ENCODE measurements around the gene PGF. TPM values are rescaled to one million over a fixed set of nuclear protein-coding genes. Genes with fewer than 3 reads are reported as not detected.

Gene PGF
- total and polyA plus RNA-seq, 2 of the 13 experiments (the other 11 are each of a cell fraction or from before 2014, with no cell fraction given) = 10.7 to 27.5 TPM

- TF ChIP-seq HOMEZ (CRISPR knock-in tag; IDR thresholded peaks at IDR 0.05; ENCODE audit: low read depth) (no peak), RCOR2 (CRISPR knock-in tag; IDR thresholded peaks at IDR 0.05) (no peak), HOXD1 (CRISPR knock-in tag; IDR thresholded peaks at IDR 0.05) (no peak), ZNF274 (CRISPR knock-in tag; IDR thresholded peaks at IDR 0.05) (no peak), ZFP91 (CRISPR knock-in tag; IDR thresholded peaks at IDR 0.05; ENCODE audit: borderline replicate concordance) (peak; percentile 7; the same call in 1 of the 2 replicates), PITX1 (CRISPR knock-in tag; IDR thresholded peaks at IDR 0.05) (no peak), CBX5 (CRISPR knock-in tag; IDR thresholded peaks at IDR 0.05; ENCODE audit: borderline replicate concordance) (no peak), TFAP4 (IDR thresholded peaks at IDR 0.05; ENCODE audit: borderline replicate concordance, low read depth) (no peak), ZSCAN21 (CRISPR knock-in tag; IDR thresholded peaks at IDR 0.05; ENCODE audit: borderline replicate concordance) (no peak), ZNF501 (CRISPR knock-in tag; IDR thresholded peaks at IDR 0.05) (0 out of 2 replicates have a peak, but pooled peaks have one; percentile 1), NFIB (CRISPR knock-in tag; IDR thresholded peaks at IDR 0.05; ENCODE audit: borderline replicate concordance) (0 out of 2 replicates have a peak, but pooled peaks have one; percentile 50), NBN (conservative IDR thresholded peaks at IDR 0.05) (no peak), AGO1 (IDR thresholded peaks at IDR 0.05; ENCODE audit: low read depth, low read length, poor library complexity, severe bottlenecking) (no peak), SMAD3 (CRISPR knock-in tag; IDR thresholded peaks at IDR 0.05) (no peak), MTF2 (CRISPR knock-in tag; IDR thresholded peaks at IDR 0.05; ENCODE audit: borderline replicate concordance) (no peak), ZNF605 (CRISPR knock-in tag; IDR thresholded peaks at IDR 0.05) (peak; percentile 62; the same call in 1 of the 2 replicates), ZBTB4 (CRISPR knock-in tag; IDR thresholded peaks at IDR 0.05; ENCODE audit: borderline replicate concordance) (no peak), RAD21 (CRISPR knock-in tag; IDR thresholded peaks at IDR 0.05) (no peak), ATF6 (CRISPR knock-in tag; conservative IDR thresholded peaks at IDR 0.05) (no peak), SRSF4 (IDR thresholded peaks at IDR 0.05; ENCODE audit: low read depth, low read length, poor library complexity, severe bottlenecking) (no peak)
Measured at GRCh38 chr14:75003250-75004027, 48.0 kb upstream of the PGF start (continued).
